GM12865 (cell line): ENCODE data around the gene PCDH9.

Experiments used
- DNase-seq: peaks from one replicate; pipeline ENCODE4 v3.0.0; 2010; ENCODE audit warnings: low read depth
- H3K4me3 ChIP-seq: 2 replicates; pipeline ENCODE4 v1.5.1; 2011; ENCODE audit warnings: mild to moderate bottlenecking, low read depth, low read length, control low read depth
- TF ChIP-seq, protein P1 (sequence below): IDR thresholded peaks from 2 replicates; pipeline ENCODE4 v1.5.1; 2011; ENCODE audit warnings: low read length, control low read depth, low read depth, inconsistent platforms; ENCODE audit not compliant: insufficient read depth; ENCODE audit errors: missing control alignments

PCDH9 gene

DNA sequence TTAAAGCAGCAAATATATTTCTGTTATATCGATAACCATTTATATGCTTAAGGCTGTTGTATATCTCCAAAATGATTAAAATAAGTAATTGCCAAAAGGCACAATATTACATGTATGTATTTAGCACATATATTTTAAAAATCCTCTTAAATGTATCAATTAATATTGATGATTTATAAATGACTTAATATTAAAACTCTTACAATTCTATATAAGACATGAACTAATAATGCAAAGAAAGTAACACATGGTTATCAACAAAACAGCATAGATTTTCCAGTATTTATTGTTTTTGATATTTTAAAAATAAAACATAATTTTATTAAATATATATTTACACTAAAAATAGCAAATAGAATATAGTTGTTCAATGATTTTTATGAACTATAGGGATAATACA, 32.4 kb downstream of the PCDH9 start:
- H3K4me3 ChIP-seq, result no peak overlapping the region
- no peak for DNase-seq
- TF ChIP-seq, protein P1, sequence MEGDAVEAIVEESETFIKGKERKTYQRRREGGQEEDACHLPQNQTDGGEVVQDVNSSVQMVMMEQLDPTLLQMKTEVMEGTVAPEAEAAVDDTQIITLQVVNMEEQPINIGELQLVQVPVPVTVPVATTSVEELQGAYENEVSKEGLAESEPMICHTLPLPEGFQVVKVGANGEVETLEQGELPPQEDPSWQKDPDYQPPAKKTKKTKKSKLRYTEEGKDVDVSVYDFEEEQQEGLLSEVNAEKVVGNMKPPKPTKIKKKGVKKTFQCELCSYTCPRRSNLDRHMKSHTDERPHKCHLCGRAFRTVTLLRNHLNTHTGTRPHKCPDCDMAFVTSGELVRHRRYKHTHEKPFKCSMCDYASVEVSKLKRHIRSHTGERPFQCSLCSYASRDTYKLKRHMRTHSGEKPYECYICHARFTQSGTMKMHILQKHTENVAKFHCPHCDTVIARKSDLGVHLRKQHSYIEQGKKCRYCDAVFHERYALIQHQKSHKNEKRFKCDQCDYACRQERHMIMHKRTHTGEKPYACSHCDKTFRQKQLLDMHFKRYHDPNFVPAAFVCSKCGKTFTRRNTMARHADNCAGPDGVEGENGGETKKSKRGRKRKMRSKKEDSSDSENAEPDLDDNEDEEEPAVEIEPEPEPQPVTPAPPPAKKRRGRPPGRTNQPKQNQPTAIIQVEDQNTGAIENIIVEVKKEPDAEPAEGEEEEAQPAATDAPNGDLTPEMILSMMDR, result no peak

DNA sequence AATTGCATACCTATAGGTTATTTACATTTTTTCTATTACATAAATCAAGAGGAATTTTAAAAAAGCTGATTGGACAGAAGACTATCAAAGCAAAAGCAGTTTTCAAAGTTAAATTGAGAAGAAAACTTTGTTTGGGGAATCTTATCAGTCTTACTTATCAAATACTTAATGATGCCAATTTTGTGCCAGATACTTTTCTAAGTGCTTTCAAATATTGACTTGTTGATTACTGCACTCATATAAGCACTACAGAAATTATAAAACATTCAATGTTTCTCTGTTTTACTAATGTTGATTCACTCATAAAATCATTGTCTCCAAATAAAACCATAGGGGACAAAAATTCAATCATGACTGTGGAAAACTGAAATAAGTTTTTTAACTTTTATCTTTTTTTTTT, 36.2 kb downstream of the PCDH9 start:
- TF ChIP-seq, protein P1, result no peak
- no peak overlapping the region for H3K4me3 ChIP-seq
- no peak for DNase-seq

DNA sequence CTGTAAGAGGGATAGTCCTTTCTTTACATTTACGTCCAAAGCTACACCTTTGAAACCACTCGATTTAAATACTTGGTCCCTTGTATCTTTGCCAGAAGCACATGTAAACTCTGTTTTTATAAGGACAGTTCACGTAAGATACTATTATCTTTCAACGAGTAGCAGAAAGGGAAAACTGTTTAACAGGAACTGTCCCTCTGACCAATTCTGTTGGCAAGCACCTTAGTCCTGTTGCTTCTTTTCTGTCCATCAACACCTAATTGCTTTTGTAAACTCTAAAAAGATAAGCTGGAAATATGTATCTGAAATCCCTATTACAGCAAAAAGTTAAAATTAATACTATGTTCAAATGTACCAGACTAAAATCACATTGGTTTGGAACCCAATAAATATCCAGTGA, 37.4 kb downstream of the PCDH9 start:
- no peak overlapping the region for H3K4me3 ChIP-seq
- TF ChIP-seq, protein P1, result no peak

DNA sequence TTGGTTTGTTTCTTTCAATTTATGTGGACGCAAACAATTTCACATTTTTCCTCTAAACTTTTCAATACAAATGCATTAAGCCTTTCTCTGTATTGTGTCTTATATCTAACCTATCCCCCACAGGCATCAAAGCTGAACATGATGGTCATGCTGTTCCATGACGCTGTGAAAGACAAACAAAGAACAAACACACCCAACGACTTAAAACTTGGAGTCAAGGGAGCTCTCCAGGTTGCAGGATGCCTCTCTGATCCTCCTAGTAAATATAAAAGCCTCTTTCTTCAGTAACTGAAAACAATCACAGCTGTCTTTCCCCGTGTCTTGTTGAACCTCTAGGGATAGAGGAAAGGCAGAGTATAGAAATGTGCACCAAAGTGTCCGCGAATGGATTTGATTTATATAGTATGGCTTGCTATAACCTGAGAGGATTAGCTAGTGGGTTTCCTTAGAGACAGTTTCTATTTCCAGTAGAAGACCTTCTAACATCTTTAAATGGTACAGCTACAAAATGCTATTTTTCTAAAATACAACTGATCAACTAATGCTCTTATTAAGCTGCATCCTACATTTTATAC, 43.1 kb downstream of the PCDH9 start:
- H3K4me3 ChIP-seq, result no peak overlapping the region

More for the DNA sequence above, 37.4 kb downstream of the PCDH9 start:
- no peak for DNase-seq

DNA sequence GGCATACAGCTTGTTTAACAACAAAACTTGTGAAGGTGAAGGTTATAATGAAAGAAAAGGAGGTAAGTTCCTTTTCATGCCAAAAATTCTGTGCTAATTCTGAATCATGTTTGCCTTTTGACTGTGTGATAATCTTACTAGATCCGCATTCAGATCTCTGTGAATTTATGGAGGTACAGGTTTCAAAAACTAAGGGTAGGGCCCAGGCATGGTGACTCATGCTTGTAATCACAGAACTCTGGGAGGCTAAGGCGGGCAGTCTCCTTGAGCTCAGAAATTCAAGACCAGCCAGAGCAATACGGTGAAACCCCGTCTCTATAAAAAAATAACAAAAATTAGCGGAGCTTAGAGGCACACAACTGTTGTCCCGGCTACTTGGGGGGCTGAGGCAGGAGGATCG, 45.9 kb downstream of the PCDH9 start:
- TF ChIP-seq, protein P1, result no peak
- no peak overlapping the region for H3K4me3 ChIP-seq
- DNase-seq, result no peak

More for the DNA sequence above, 43.1 kb downstream of the PCDH9 start:
- DNase-seq, result no peak
- TF ChIP-seq, protein P1, result no peak

DNA sequence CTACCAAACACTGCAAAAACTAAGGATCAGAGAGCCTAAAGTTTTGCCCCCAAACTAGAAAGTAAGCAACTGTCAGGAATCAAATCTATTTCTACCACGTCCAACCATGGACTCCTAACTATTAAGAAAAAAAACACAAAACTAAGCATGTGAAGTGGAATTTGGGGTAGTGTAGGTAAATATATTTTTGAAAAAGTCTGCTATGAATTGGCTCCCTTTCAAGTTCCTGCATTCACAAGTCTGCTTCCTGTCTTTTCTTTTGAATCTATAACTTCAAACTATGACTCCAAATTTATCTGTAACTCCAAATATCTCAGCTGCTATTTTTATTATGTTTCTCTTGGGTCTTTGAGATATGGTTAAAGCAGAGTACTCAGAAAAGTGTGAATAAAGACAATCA, 47.0 kb downstream of the PCDH9 start:
- DNase-seq, result no peak
- TF ChIP-seq, protein P1, result no peak

DNA sequence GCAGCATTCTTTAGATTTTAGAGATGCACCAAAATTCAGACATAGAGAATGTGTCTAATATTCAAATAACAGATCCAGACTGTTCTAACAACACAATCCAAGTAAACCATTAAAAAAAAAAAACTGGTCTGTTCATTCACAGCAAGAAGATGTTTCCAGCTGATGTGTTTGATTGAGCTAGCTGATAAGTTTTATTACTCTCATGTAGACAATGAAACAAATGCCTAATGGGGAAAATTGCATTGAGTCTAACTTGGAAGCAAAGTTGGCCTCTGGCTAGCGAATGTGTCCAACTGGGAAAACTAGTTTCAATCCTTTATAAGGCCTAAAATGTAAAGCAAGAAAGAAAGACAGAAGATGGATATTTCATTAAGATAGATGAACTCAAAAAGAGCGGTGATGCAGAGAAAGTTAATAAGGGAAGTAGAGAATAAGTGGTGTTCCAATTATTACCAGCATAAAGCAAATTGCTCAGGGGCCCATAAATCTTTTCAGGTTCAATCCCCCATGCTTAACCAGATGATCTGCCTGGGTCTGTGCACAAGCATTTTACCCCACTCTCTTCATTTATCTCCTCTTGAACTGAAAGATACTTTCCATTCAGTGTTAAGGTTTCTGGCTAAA, 54.2 kb downstream of the PCDH9 start:
- DNase-seq, result no peak
- TF ChIP-seq, protein P1, result no peak
- H3K4me3 ChIP-seq, result no peak overlapping the region

More for the DNA sequence above, 47.0 kb downstream of the PCDH9 start:
- H3K4me3 ChIP-seq, result no peak overlapping the region
